HG03432 (cell line): ENCODE measurements around the gene FUOM.

Experiments
- ATAC-seq: cut with Tn5 transposase; IDR thresholded peaks from one replicate; pipeline ENCODE4 v1.9.1; 2021; ENCODE audit warnings: mild to moderate bottlenecking, moderate library complexity; ENCODE audit not compliant: unreplicated experiment

Gene FUOM

GRCh38 chr10:133315847-133316246 is 42.0 kb downstream of the FUOM start:
- no peak for ATAC-seq

- no peak for ATAC-seq
Observed at GRCh38 chr10:133314911-133315310, 42.9 kb downstream of the FUOM start.

GRCh38 chr10:133313192-133313591 is 44.6 kb downstream of the FUOM start:
- no peak for ATAC-seq

- ATAC-seq, result no peak
Observed at GRCh38 chr10:133312769-133313145, 45.1 kb downstream of the FUOM start.

GRCh38 chr10:133312016-133312768 is 45.6 kb downstream of the FUOM start:
- ATAC-seq, result no peak

- no peak for ATAC-seq
Observed at GRCh38 chr10:133311570-133311969, 46.2 kb downstream of the FUOM start.

GRCh38 chr10:133310789-133311188 is 47.0 kb downstream of the FUOM start:
- ATAC-seq, result no peak

- ATAC-seq, result no peak
Observed at GRCh38 chr10:133310399-133310755, 47.4 kb downstream of the FUOM start.

GRCh38 chr10:133309720-133310398 is 48.0 kb downstream of the FUOM start:
- ATAC-seq, result no peak

- ATAC-seq, result peak; percentile 81
Observed at GRCh38 chr10:133309100-133309719, 48.6 kb downstream of the FUOM start.

- peak; percentile 81 for ATAC-seq
Observed at GRCh38 chr10:133308421-133309099, 49.3 kb downstream of the FUOM start, which contains the start of the genes TUBGCP2 and ZNF511. Gene TUBGCP2, minus strand, starts transcription at chr10:133308872. Its CDS starts 5,931 bp downstream, at chr10:133302941. Gene ZNF511, plus strand, starts transcription at chr10:133308914. Its CDS starts 30 bp downstream, at chr10:133308944.

GRCh38 chr10:133307776-133308420 is 49.9 kb downstream of the FUOM start:
- peak; percentile 40 for ATAC-seq

GRCh38 chr10:133306941-133307379 is 50.9 kb downstream of the FUOM start:
- no peak for ATAC-seq

- no peak for ATAC-seq
Observed at GRCh38 chr10:133306097-133306476, 51.7 kb downstream of the FUOM start.
